KOPT-K1 (cell line): ENCODE measurements around the gene GLRA2.
"Not testable (repeated sequence)": the region's sequence is repeated elsewhere in the genome, so short reads cannot be mapped to it uniquely, and the experiment has no call there.

Experiments used
- H3K27ac ChIP-seq: fragments of 200-600 bp; sonication (generic); 2 replicates; pipeline ENCODE4 v1.5.1; 2016; ENCODE audit warnings: antibody characterized with exemption, mild to moderate bottlenecking, low read depth, low read length; ENCODE audit not compliant: poor library complexity, severe bottlenecking
- H3K36me3 ChIP-seq: fragments of 200-600 bp; sonication (generic); 2 replicates; pipeline ENCODE4 v1.5.1; 2017; ENCODE audit warnings: antibody characterized with exemption, mild to moderate bottlenecking, low read length, moderate library complexity; ENCODE audit not compliant: insufficient read depth
- H3K9me3 ChIP-seq: fragments of 200-600 bp; sonication (generic); 2 replicates; pipeline ENCODE4 v1.5.1; 2017; ENCODE audit warnings: antibody characterized with exemption, low read length, mild to moderate bottlenecking; ENCODE audit not compliant: insufficient read depth, poor library complexity, severe bottlenecking

Gene GLRA2

GRCh38 chrX:14630733-14631132 lies 101.4 kb downstream of the GLRA2 start:
- no peaks in the 10 kb centered on the region for H3K9me3 ChIP-seq

GRCh38 chrX:14641681-14642655 lies 112.6 kb downstream of the GLRA2 start:
- Histone ChIP-seq H3K36me3 (no peaks in the 10 kb centered on the region), H3K9me3 (no peaks in the 10 kb centered on the region), H3K27ac (no peak overlapping the region)

More at GRCh38 chrX:14630733-14631132, 101.4 kb downstream of the GLRA2 start:
- Histone ChIP-seq H3K36me3 (no peaks in the 10 kb centered on the region), H3K27ac (no peak overlapping the region)

- no peaks in the 10 kb centered on the region for H3K9me3 ChIP-seq
- H3K36me3 ChIP-seq: no peaks in the 10 kb centered on the region
- no peak overlapping the region for H3K27ac ChIP-seq
Measured at GRCh38 chrX:14660970-14661369, 131.6 kb downstream of the GLRA2 start.

GRCh38 chrX:14670819-14671218 lies 141.5 kb downstream of the GLRA2 start:
- Histone ChIP-seq H3K27ac (no peak overlapping the region), H3K36me3 (no peaks in the 10 kb centered on the region), H3K9me3 (no peaks in the 10 kb centered on the region)

- Histone ChIP-seq H3K36me3 (no peaks in the 10 kb centered on the region), H3K9me3 (no peaks in the 10 kb centered on the region), H3K27ac (no peak overlapping the region)
Measured at GRCh38 chrX:14672611-14673172, 143.4 kb downstream of the GLRA2 start.

GRCh38 chrX:14673236-14673635 lies 143.9 kb downstream of the GLRA2 start:
- Histone ChIP-seq H3K27ac (no peak overlapping the region), H3K36me3 (no peaks in the 10 kb centered on the region), H3K9me3 (no peaks in the 10 kb centered on the region)

- no peaks in the 10 kb centered on the region for H3K9me3 ChIP-seq
- no peak overlapping the region for H3K27ac ChIP-seq
- H3K36me3 ChIP-seq: no peaks in the 10 kb centered on the region
Measured at GRCh38 chrX:14673764-14674163, 144.4 kb downstream of the GLRA2 start.

GRCh38 chrX:14675500-14675899 lies 146.2 kb downstream of the GLRA2 start:
- no peaks in the 10 kb centered on the region for H3K9me3 ChIP-seq
- no peak overlapping the region for H3K27ac ChIP-seq
- no peaks in the 10 kb centered on the region for H3K36me3 ChIP-seq

- Histone ChIP-seq H3K36me3 (no peaks in the 10 kb centered on the region), H3K9me3 (no peaks in the 10 kb centered on the region), H3K27ac (no peak overlapping the region)
Measured at GRCh38 chrX:14676431-14676830, 147.1 kb downstream of the GLRA2 start.

GRCh38 chrX:14688331-14688730 lies 159.0 kb downstream of the GLRA2 start:
- H3K36me3 ChIP-seq, H3K9me3 ChIP-seq, H3K27ac ChIP-seq: not testable (repeated sequence)

- H3K9me3 ChIP-seq: no peaks in the 10 kb centered on the region
- H3K36me3 ChIP-seq: no peaks in the 10 kb centered on the region
- no peak overlapping the region for H3K27ac ChIP-seq
Measured at GRCh38 chrX:14690553-14690952, 161.2 kb downstream of the GLRA2 start.

GRCh38 chrX:14694611-14695010 lies 165.3 kb downstream of the GLRA2 start:
- Histone ChIP-seq H3K9me3 (no peaks in the 10 kb centered on the region), H3K27ac (no peak overlapping the region), H3K36me3 (no peaks in the 10 kb centered on the region)

GRCh38 chrX:14697451-14697850 lies 168.1 kb downstream of the GLRA2 start:
- Histone ChIP-seq H3K27ac (no peak overlapping the region), H3K36me3 (no peaks in the 10 kb centered on the region)

GRCh38 chrX:14698790-14699189 lies 169.5 kb downstream of the GLRA2 start:
- H3K27ac ChIP-seq: no peak overlapping the region
- H3K36me3 ChIP-seq: no peaks in the 10 kb centered on the region

More at GRCh38 chrX:14697451-14697850, 168.1 kb downstream of the GLRA2 start:
- H3K9me3 ChIP-seq: no peaks in the 10 kb centered on the region

GRCh38 chrX:14700982-14701381 lies 171.6 kb downstream of the GLRA2 start:
- Histone ChIP-seq H3K9me3 (no peaks in the 10 kb centered on the region), H3K36me3 (no peaks in the 10 kb centered on the region), H3K27ac (no peak overlapping the region)

More at GRCh38 chrX:14698790-14699189, 169.5 kb downstream of the GLRA2 start:
- no peaks in the 10 kb centered on the region for H3K9me3 ChIP-seq
